Measurements from ENCODE around the gene WDR46. TPM values are rescaled to one million over a fixed set of nuclear protein-coding genes. Genes with fewer than 3 reads are reported as not detected.

Gene WDR46
- total and polyA plus RNA-seq, 2 of the 13 experiments (the other 11 are each of a cell fraction or from before 2014, with no cell fraction given), result 47.4 to 105 TPM

DNA sequence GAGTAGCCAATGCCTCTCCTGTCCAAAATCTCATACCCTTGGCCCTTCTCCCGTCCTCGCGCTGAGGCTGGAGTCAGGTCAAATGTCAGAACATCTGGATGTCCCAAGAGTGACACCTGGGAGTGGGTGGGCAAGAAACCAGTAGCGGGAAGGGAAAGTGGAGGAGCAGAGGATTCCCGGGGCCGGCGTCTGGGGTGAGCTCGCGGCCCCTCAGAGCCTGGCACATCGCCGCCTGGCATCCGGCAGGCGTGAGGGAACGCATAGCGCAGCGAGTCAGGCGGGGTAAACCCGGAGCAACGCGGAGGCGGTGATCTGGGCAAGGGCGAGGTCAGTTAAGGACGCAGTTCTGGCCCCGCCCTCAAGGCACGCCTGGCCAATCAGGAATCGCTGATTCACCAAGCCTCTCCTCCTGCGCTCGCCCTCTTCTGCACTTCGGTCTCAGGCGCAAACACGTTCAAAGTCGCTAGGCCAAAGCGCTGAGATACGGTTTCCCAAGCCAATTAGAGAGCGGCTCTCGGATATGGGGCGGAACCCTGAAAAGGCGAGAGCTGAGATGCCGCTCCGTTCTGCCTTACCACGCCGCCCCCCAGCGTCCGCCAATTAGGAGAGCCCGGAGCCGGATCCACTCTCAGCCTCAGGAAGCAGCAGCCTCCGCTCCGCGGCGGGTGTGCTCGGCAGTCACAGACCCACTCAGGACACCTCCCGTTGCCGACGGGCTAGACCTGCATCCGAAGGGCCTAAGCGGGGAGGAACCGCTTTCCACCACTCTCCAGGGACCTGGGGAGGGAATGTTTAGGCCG, 39.9 kb downstream of the WDR46 start (continued):
- TF ChIP-seq ZNF790 (CRISPR knock-in tag; IDR thresholded peaks at IDR 0.05; ENCODE audit: borderline replicate concordance) (peak; percentile 84; the same call in 1 of the 2 replicates), CCDC6 (CRISPR knock-in tag; IDR thresholded peaks at IDR 0.05) (peak; percentile 78; the same call in 1 of the 2 replicates), ZNF501 (CRISPR knock-in tag; IDR thresholded peaks at IDR 0.05) (peak; percentile 93; the same call in 1 of the 2 replicates), HIVEP1 (CRISPR knock-in tag; IDR thresholded peaks at IDR 0.05) (no peak; the same call in 1 of the 2 replicates), NFE2 (CRISPR knock-in tag; IDR thresholded peaks at IDR 0.05) (peak; percentile 71; the same call in 1 of the 2 replicates), ZNF713 (CRISPR knock-in tag; IDR thresholded peaks at IDR 0.05) (peak; percentile 30; the same call in 1 of the 2 replicates), PRMT3 (CRISPR knock-in tag; IDR thresholded peaks at IDR 0.05; ENCODE audit: borderline replicate concordance, low read depth) (no peak), U2AF1 (optimal IDR thresholded peaks at IDR 0.05; ENCODE audit: low read depth, low read length) (no peak), TBP (CRISPR knock-in tag; IDR thresholded peaks at IDR 0.05) (no peak; the same call in 1 of the 2 replicates), NAIF1 (CRISPR knock-in tag; IDR thresholded peaks at IDR 0.05; ENCODE audit: borderline replicate concordance) (peak; percentile 53; the same call in 1 of the 2 replicates), ZNF615 (CRISPR knock-in tag; IDR thresholded peaks at IDR 0.05; ENCODE audit: borderline replicate concordance) (no peak), MYC (CRISPR knock-in tag; IDR thresholded peaks at IDR 0.05; ENCODE audit: borderline replicate concordance) (peak; percentile 35; the same call in 1 of the 2 replicates), ZNF547 (CRISPR knock-in tag; IDR thresholded peaks at IDR 0.05) (no peak; the same call in 1 of the 2 replicates), ZNF775 (CRISPR knock-in tag; IDR thresholded peaks at IDR 0.05; ENCODE audit: borderline replicate concordance) (no peak; the same call in 1 of the 2 replicates), ZNF382 (CRISPR knock-in tag; IDR thresholded peaks at IDR 0.05; ENCODE audit: borderline replicate concordance) (no peak), ZNF331 (CRISPR knock-in tag; IDR thresholded peaks at IDR 0.05) (peak; percentile 38; the same call in 1 of the 2 replicates), ZFY (CRISPR knock-in tag; IDR thresholded peaks at IDR 0.05) (peak; percentile 93), ZNF30 (CRISPR knock-in tag; IDR thresholded peaks at IDR 0.05) (no peak), FOSL1 (CRISPR knock-in tag; IDR thresholded peaks at IDR 0.05; ENCODE audit: borderline replicate concordance) (no peak), TCF12 (IDR thresholded peaks at IDR 0.05) (no peak), TCF12 (CRISPR knock-in tag; IDR thresholded peaks at IDR 0.05) (peak; percentile 54; the same call in 1 of the 2 replicates), MTF2 (CRISPR knock-in tag; IDR thresholded peaks at IDR 0.05; ENCODE audit: borderline replicate concordance) (0 out of 2 replicates have a peak, but pooled peaks have one; percentile 32), FOXA1 (IDR thresholded peaks at IDR 0.05) (no peak), FOXA1 (CRISPR knock-in tag; IDR thresholded peaks at IDR 0.05) (peak; percentile 41), PAX8 (CRISPR knock-in tag; IDR thresholded peaks at IDR 0.05; ENCODE audit: borderline replicate concordance) (0 out of 2 replicates have a peak, but pooled peaks have one; percentile 61)
- TF ChIP-seq, protein P1, sequence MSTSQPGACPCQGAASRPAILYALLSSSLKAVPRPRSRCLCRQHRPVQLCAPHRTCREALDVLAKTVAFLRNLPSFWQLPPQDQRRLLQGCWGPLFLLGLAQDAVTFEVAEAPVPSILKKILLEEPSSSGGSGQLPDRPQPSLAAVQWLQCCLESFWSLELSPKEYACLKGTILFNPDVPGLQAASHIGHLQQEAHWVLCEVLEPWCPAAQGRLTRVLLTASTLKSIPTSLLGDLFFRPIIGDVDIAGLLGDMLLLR (CRISPR knock-in tag; IDR thresholded peaks at IDR 0.05), result peak; percentile 45; the same call in 1 of the 2 replicates
- TF ChIP-seq, protein P2, sequence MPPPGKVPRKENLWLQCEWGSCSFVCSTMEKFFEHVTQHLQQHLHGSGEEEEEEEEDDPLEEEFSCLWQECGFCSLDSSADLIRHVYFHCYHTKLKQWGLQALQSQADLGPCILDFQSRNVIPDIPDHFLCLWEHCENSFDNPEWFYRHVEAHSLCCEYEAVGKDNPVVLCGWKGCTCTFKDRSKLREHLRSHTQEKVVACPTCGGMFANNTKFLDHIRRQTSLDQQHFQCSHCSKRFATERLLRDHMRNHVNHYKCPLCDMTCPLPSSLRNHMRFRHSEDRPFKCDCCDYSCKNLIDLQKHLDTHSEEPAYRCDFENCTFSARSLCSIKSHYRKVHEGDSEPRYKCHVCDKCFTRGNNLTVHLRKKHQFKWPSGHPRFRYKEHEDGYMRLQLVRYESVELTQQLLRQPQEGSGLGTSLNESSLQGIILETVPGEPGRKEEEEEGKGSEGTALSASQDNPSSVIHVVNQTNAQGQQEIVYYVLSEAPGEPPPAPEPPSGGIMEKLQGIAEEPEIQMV (CRISPR knock-in tag; IDR thresholded peaks at IDR 0.05; ENCODE audit: low read depth), result peak; percentile 62
- TF ChIP-seq, protein P3, sequence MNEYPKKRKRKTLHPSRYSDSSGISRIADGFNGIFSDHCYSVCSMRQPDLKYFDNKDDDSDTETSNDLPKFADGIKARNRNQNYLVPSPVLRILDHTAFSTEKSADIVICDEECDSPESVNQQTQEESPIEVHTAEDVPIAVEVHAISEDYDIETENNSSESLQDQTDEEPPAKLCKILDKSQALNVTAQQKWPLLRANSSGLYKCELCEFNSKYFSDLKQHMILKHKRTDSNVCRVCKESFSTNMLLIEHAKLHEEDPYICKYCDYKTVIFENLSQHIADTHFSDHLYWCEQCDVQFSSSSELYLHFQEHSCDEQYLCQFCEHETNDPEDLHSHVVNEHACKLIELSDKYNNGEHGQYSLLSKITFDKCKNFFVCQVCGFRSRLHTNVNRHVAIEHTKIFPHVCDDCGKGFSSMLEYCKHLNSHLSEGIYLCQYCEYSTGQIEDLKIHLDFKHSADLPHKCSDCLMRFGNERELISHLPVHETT (CRISPR knock-in tag; conservative IDR thresholded peaks at IDR 0.05), result no peak
